Neural crest cell (in vitro differentiated cells): Measurements from ENCODE around the gene GPRIN2. TPM values are rescaled to one million over a fixed set of nuclear protein-coding genes. Genes with fewer than 3 reads are reported as not detected.
"Not testable (repeated sequence)": the region's sequence is repeated elsewhere in the genome, so short reads cannot be mapped to it uniquely, and the experiment has no call there.

Experiments
- DNase-seq: peaks from one replicate; pipeline ENCODE4 v3.0.0; 2021; ENCODE audit warnings: low read depth, mixed read lengths, low spot score
- H3K27ac Mint-ChIP-seq: one replicate; pipeline ENCODE4 v1.8.0; 2021; ENCODE audit warnings: mild to moderate bottlenecking, mixed read lengths; ENCODE audit not compliant: unreplicated experiment
- H3K27me3 Mint-ChIP-seq: 2 replicates; pipeline ENCODE4 v1.8.0; 2021; ENCODE audit warnings: low read depth, mild to moderate bottlenecking, mixed read lengths
- H3K36me3 Mint-ChIP-seq: 2 replicates; pipeline ENCODE4 v1.8.0; 2021; ENCODE audit warnings: low read depth, mild to moderate bottlenecking, mixed read lengths
- H3K4me1 Mint-ChIP-seq: 2 replicates; pipeline ENCODE4 v1.8.0; 2021; ENCODE audit warnings: mixed read lengths
- H3K4me3 Mint-ChIP-seq: one replicate; pipeline ENCODE4 v1.8.0; 2021; ENCODE audit warnings: mild to moderate bottlenecking, mixed read lengths
- H3K9me3 Mint-ChIP-seq: 2 replicates; pipeline ENCODE4 v1.8.0; 2021; ENCODE audit warnings: mixed read lengths
- CTCF ChIP-seq: fragments of 200-600 bp; sonication (generic); conservative IDR thresholded peaks from 2 replicates; pipeline ENCODE4 v1.5.0; 2021; ENCODE audit warnings: antibody characterized with exemption, mild to moderate bottlenecking
- total RNA-seq: library from RNA; stranded (reverse); gene quantifications from 2 replicates; pipeline ENCODE4 v1.2.1, GENCODE V29; 2021

The GPRIN2 gene
- total RNA-seq, 1 donor from 2014 or later = 1.5 TPM

GRCh38 chr10:46515793-46516192 lies 40.7 kb downstream of the GPRIN2 start:
- no peak overlapping the region for H3K27ac Mint-ChIP-seq
- H3K4me1 Mint-ChIP-seq = no peaks in the 10 kb centered on the region
- DNase-seq = no peak
- H3K36me3 Mint-ChIP-seq = no peaks in the 10 kb centered on the region
- no peak for TF ChIP-seq CTCF
- no peaks in the 10 kb centered on the region for H3K27me3 Mint-ChIP-seq
- H3K9me3 Mint-ChIP-seq = no peaks in the 10 kb centered on the region
- no peak overlapping the region for H3K4me3 Mint-ChIP-seq

GRCh38 chr10:46515366-46515765 lies 41.1 kb downstream of the GPRIN2 start:
- no peak for DNase-seq
- Mint-ChIP-seq H3K36me3 (no peaks in the 10 kb centered on the region), H3K4me3 (no peak overlapping the region), H3K4me1 (no peaks in the 10 kb centered on the region), H3K9me3 (no peaks in the 10 kb centered on the region), H3K27ac (no peak overlapping the region), H3K27me3 (no peaks in the 10 kb centered on the region)
- TF ChIP-seq CTCF = no peak

- no peaks in the 10 kb centered on the region for H3K36me3 Mint-ChIP-seq
- H3K4me1 Mint-ChIP-seq = no peaks in the 10 kb centered on the region
- H3K9me3 Mint-ChIP-seq = no peaks in the 10 kb centered on the region
- no peak overlapping the region for H3K27ac Mint-ChIP-seq
- TF ChIP-seq CTCF = no peak
- DNase-seq = no peak
- H3K27me3 Mint-ChIP-seq = no peaks in the 10 kb centered on the region
- H3K4me3 Mint-ChIP-seq = no peak overlapping the region
Measured at GRCh38 chr10:46514899-46515298, 41.6 kb downstream of the GPRIN2 start.

GRCh38 chr10:46514431-46514861 lies 42.0 kb downstream of the GPRIN2 start:
- H3K36me3 Mint-ChIP-seq = no peaks in the 10 kb centered on the region
- no peak for TF ChIP-seq CTCF
- H3K27me3 Mint-ChIP-seq = no peaks in the 10 kb centered on the region
- H3K9me3 Mint-ChIP-seq = no peaks in the 10 kb centered on the region
- no peaks in the 10 kb centered on the region for H3K4me1 Mint-ChIP-seq
- no peak overlapping the region for H3K27ac Mint-ChIP-seq
- H3K4me3 Mint-ChIP-seq = no peak overlapping the region
- DNase-seq = no peak

GRCh38 chr10:46513333-46513732 lies 43.1 kb downstream of the GPRIN2 start:
- H3K4me3 Mint-ChIP-seq, H3K27me3 Mint-ChIP-seq, H3K36me3 Mint-ChIP-seq, H3K27ac Mint-ChIP-seq, H3K4me1 Mint-ChIP-seq, DNase-seq, H3K9me3 Mint-ChIP-seq: not testable (repeated sequence)

GRCh38 chr10:46512725-46513124 lies 43.7 kb downstream of the GPRIN2 start:
- not testable (repeated sequence) for H3K4me1 Mint-ChIP-seq, H3K36me3 Mint-ChIP-seq, H3K9me3 Mint-ChIP-seq, H3K27ac Mint-ChIP-seq, DNase-seq, H3K4me3 Mint-ChIP-seq, H3K27me3 Mint-ChIP-seq

GRCh38 chr10:46512002-46512401 lies 44.5 kb downstream of the GPRIN2 start:
- not testable (repeated sequence) for H3K27ac Mint-ChIP-seq, DNase-seq, H3K4me3 Mint-ChIP-seq

More at GRCh38 chr10:46512002-46512401, 44.5 kb downstream of the GPRIN2 start:
- not testable (repeated sequence) for H3K27me3 Mint-ChIP-seq, H3K9me3 Mint-ChIP-seq, H3K4me1 Mint-ChIP-seq, H3K36me3 Mint-ChIP-seq

Other genes with a start within 250 kb of the GPRIN2 start
- gene ANXA8L1, start 180.9 kb downstream of the GPRIN2 start, total RNA-seq = not detected in 2 replicates
- not detected in 2 replicates for gene NPY4R, start 90.7 kb downstream of the GPRIN2 start, total RNA-seq
- 1.4 and 1.6 TPM in 2 replicates for gene SYT15, start 22.5 kb upstream of the GPRIN2 start, total RNA-seq